HEK293T (cell line): Measurements from ENCODE around the gene LRRC8E.

Experiments used
- ARNT ChIP-seq: fragments of 450-650 bp; IDR thresholded peaks from 2 replicates; pipeline ENCODE4 v1.6.1; 2017; ENCODE audit warnings: mild to moderate bottlenecking
- BHLHE40 ChIP-seq: fragments of 450-650 bp; IDR thresholded peaks from 2 replicates; pipeline ENCODE4 v1.6.1; 2016; ENCODE audit warnings: mild to moderate bottlenecking, moderate library complexity, borderline replicate concordance
- FOXA1 ChIP-seq: fragments of 450-650 bp; IDR thresholded peaks from 2 replicates; pipeline ENCODE4 v1.6.1; 2016; ENCODE audit warnings: mild to moderate bottlenecking
- FOXM1 ChIP-seq: fragments of 450-650 bp; IDR thresholded peaks from 2 replicates; pipeline ENCODE4 v1.6.1; 2017; ENCODE audit warnings: mild to moderate bottlenecking, borderline replicate concordance
- HDGF ChIP-seq: fragments of 450-650 bp; IDR thresholded peaks from 2 replicates; pipeline ENCODE4 v1.6.1; 2017; ENCODE audit warnings: antibody characterized with exemption, borderline replicate concordance
- SP1 ChIP-seq: fragments of 450-650 bp; IDR thresholded peaks from 2 replicates; pipeline ENCODE4 v1.6.1; 2017
- TARDBP ChIP-seq: fragments of 450-650 bp; IDR thresholded peaks from 2 replicates; pipeline ENCODE4 v1.6.1; 2016
- ZNF384 ChIP-seq: fragments of 450-650 bp; IDR thresholded peaks from 2 replicates; pipeline ENCODE4 v1.6.1; 2016

GRCh38 chr19:7911508-7912143 lies 23.3 kb downstream of the LRRC8E start:
- TF ChIP-seq ZNF384 (no peak), FOXA1 (no peak), HDGF (no peak), FOXM1 (no peak), ARNT (no peak), BHLHE40 (no peak), TARDBP (no peak), SP1 (no peak)
